MM.1S (cell line): ENCODE results near the gene HSD3B2.

Experiments used
- EZH2 ChIP-seq: fragments of 300-600 bp; sonication (generic); optimal IDR thresholded peaks from 2 replicates; pipeline ENCODE3; 2017; ENCODE audit warnings: low read depth, mild to moderate bottlenecking, antibody characterized with exemption, low read length, mixed read lengths
- EZH2phosphoT487 ChIP-seq: fragments of 300-600 bp; sonication (generic); IDR thresholded peaks from 2 replicates; pipeline ENCODE4 v1.6.1; 2018; ENCODE audit warnings: antibody characterized with exemption, low read length
- TF ChIP-seq, protein P1 (sequence below): fragments of 300-600 bp; sonication (generic); IDR thresholded peaks from 2 replicates; pipeline ENCODE4 v1.5.1; 2016; ENCODE audit warnings: antibody characterized with exemption, low read length, mixed read lengths

DNA sequence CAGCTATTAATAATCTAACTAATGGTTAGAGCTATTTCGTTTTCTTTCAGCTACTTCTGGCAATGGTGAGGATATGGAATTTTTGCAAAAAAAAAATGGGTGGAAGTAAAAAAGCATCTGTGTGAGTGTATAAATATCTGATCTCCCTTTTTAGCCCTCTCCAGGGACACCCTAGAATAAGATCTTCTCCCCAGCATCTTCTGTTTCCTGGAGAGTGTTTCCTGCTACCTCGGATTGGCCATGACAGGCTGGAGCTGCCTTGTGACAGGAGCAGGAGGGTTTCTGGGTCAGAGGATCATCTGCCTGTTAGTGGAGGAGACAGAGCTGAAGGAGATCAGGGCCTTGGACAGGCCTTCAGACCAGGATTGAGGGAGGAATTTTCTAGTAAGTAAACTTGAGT is 23.8 kb downstream of the HSD3B2 start:
- TF ChIP-seq, protein P1, sequence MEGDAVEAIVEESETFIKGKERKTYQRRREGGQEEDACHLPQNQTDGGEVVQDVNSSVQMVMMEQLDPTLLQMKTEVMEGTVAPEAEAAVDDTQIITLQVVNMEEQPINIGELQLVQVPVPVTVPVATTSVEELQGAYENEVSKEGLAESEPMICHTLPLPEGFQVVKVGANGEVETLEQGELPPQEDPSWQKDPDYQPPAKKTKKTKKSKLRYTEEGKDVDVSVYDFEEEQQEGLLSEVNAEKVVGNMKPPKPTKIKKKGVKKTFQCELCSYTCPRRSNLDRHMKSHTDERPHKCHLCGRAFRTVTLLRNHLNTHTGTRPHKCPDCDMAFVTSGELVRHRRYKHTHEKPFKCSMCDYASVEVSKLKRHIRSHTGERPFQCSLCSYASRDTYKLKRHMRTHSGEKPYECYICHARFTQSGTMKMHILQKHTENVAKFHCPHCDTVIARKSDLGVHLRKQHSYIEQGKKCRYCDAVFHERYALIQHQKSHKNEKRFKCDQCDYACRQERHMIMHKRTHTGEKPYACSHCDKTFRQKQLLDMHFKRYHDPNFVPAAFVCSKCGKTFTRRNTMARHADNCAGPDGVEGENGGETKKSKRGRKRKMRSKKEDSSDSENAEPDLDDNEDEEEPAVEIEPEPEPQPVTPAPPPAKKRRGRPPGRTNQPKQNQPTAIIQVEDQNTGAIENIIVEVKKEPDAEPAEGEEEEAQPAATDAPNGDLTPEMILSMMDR: no peak
- TF ChIP-seq EZH2 (no peak), EZH2phosphoT487 (no peak)
